IMR-90 (cell line): ENCODE measurements around the gene TFPI. TPM values are rescaled to one million over a fixed set of nuclear protein-coding genes. Genes with fewer than 3 reads are reported as not detected.

Experiments used
- ATAC-seq: fragments of 200-7000 bp; cut with Tn5 transposase; 2 replicates; pipeline ENCODE4 v1.9.1; 2020; ENCODE audit warnings: low read depth, mild to moderate bottlenecking, moderate library complexity
- BruUV-seq: library from RNA; stranded (reverse); fragments of 400-500 nt; replicated peaks from 2 replicates; lab custom pipeline; 2021; lab: Mats Ljungman, UMichigan
- CTCF ChIA-PET: fragments of 300-600 bp; formaldehyde crosslinking; extraction: SDS; loops from one replicate; lab custom pipeline; 2021; ENCODE audit warnings: antibody characterized with exemption; lab: Yijun Ruan, JAX
- POLR2A ChIA-PET: fragments of 300-600 bp; sonication (Branson Sonifier 250); formaldehyde crosslinking; loops from one replicate; lab custom pipeline; 2022; ENCODE audit warnings: antibody characterized with exemption; ENCODE audit not compliant: unreplicated experiment; lab: Charles Lee
- DNase-seq: peaks from one replicate; pipeline ENCODE4 v3.0.0; 2013
- H2AFZ ChIP-seq: replicated peaks from 2 replicates; pipeline ENCODE3; 2013; ENCODE audit warnings: low read length, mild to moderate bottlenecking; ENCODE audit not compliant: poor library complexity
- H2AK5ac ChIP-seq: 2 replicates; pipeline ENCODE4 v1.6.1; 2013; ENCODE audit warnings: low read depth, low read length, inconsistent platforms
- H2AK9ac ChIP-seq: replicated peaks from 2 replicates; pipeline ENCODE3; 2013; ENCODE audit warnings: mild to moderate bottlenecking, low read depth, low read length, moderate library complexity; ENCODE audit not compliant: poor library complexity
- H2BK120ac ChIP-seq: 2 replicates; pipeline ENCODE4 v1.6.1; 2013; ENCODE audit warnings: low read depth, low read length, inconsistent platforms
- H2BK15ac ChIP-seq: 3 replicates; pipeline ENCODE4 v1.6.1; 2013; ENCODE audit warnings: low read depth, low read length, inconsistent platforms
- H2BK20ac ChIP-seq: 2 replicates; pipeline ENCODE4 v1.6.1; 2013; ENCODE audit warnings: low read depth, mild to moderate bottlenecking, inconsistent platforms, low read length, moderate library complexity
- H2BK5ac ChIP-seq: 2 replicates; pipeline ENCODE4 v1.6.1; 2013; ENCODE audit warnings: mild to moderate bottlenecking, low read depth, low read length, inconsistent platforms; ENCODE audit not compliant: poor library complexity, severe bottlenecking
- H3K14ac ChIP-seq: replicated peaks from 2 replicates; pipeline ENCODE4 v1.6.1; 2013; ENCODE audit warnings: low read depth, low read length, inconsistent platforms
- H3K18ac ChIP-seq: 2 replicates; pipeline ENCODE4 v1.6.1; 2013; ENCODE audit warnings: low read depth, low read length, control low read depth
- H3K23ac ChIP-seq: 2 replicates; pipeline ENCODE4 v1.6.1; 2013; ENCODE audit warnings: low read depth, low read length, inconsistent platforms
- H3K27ac ChIP-seq: 2 replicates; pipeline ENCODE4 v1.5.1; 2013; ENCODE audit warnings: mild to moderate bottlenecking, control low read depth, low read length; ENCODE audit not compliant: insufficient read depth
- H3K27me3 ChIP-seq: 2 replicates; pipeline ENCODE4 v1.6.1; 2013; ENCODE audit warnings: low read length; ENCODE audit not compliant: control insufficient read depth, insufficient read depth
- H3K36me3 ChIP-seq: 2 replicates; pipeline ENCODE4 v1.6.1; 2013; ENCODE audit warnings: low read length, mixed read lengths; ENCODE audit not compliant: control insufficient read depth, insufficient read depth
- H3K4ac ChIP-seq: 2 replicates; pipeline ENCODE4 v1.6.1; 2013; ENCODE audit warnings: low read depth, low read length, inconsistent platforms
- H3K4me1 ChIP-seq: 2 replicates; pipeline ENCODE4 v1.6.1; 2013; ENCODE audit warnings: low read length, mixed read lengths; ENCODE audit not compliant: control insufficient read depth, insufficient read depth
- H3K4me2 ChIP-seq: 2 replicates; pipeline ENCODE4 v1.6.1; 2013; ENCODE audit warnings: low read depth, mild to moderate bottlenecking, control low read depth, low read length, moderate library complexity
- H3K4me3 ChIP-seq: 2 replicates; pipeline ENCODE4 v1.5.1; 2013; ENCODE audit warnings: low read depth, mild to moderate bottlenecking, control low read depth, low read length, moderate library complexity; ENCODE audit not compliant: insufficient read depth
- H3K56ac ChIP-seq: 2 replicates; pipeline ENCODE4 v1.6.1; 2013; ENCODE audit warnings: low read length, inconsistent platforms; ENCODE audit not compliant: insufficient read depth; ENCODE audit errors: extremely low read depth
- H3K79me1 ChIP-seq, 2 experiments: 2 replicates each; pipeline ENCODE4 v1.6.1; 2013; ENCODE audit warnings: low read length in 2 of 2, inconsistent platforms in 1 of 2, low read depth in 1 of 2
- H3K9ac ChIP-seq: 2 replicates; pipeline ENCODE4 v1.6.1; 2013; ENCODE audit warnings: low read depth, low read length, control low read depth
- H3K9me1 ChIP-seq: 2 replicates; pipeline ENCODE4 v1.6.1; 2013; ENCODE audit warnings: low read length, inconsistent platforms; ENCODE audit not compliant: insufficient read depth
- H3K9me3 ChIP-seq: 2 replicates; pipeline ENCODE4 v1.6.1; 2013; ENCODE audit warnings: low read length; ENCODE audit not compliant: control insufficient read depth, insufficient read depth
- H4K20me1 ChIP-seq: 2 replicates; pipeline ENCODE4 v1.6.1; 2013; ENCODE audit warnings: low read length, inconsistent platforms; ENCODE audit not compliant: insufficient read depth
- H4K5ac ChIP-seq: 2 replicates; pipeline ENCODE4 v1.6.1; 2013; ENCODE audit warnings: mild to moderate bottlenecking, low read depth, low read length, control low read depth
- H4K8ac ChIP-seq, 2 experiments: 2 replicates each; pipeline ENCODE4 v1.6.1; 2013; ENCODE audit warnings: low read depth in 2 of 2, low read length in 2 of 2, control low read depth in 1 of 2, inconsistent platforms in 1 of 2
- H4K91ac ChIP-seq: 2 replicates; pipeline ENCODE4 v1.6.1; 2013; ENCODE audit warnings: low read depth, low read length, inconsistent platforms; ENCODE audit not compliant: insufficient read depth
- BHLHE40 ChIP-seq: fragments of 150-350 bp; IDR thresholded peaks from 2 replicates; pipeline ENCODE4 v1.6.1; 2016; ENCODE audit warnings: mild to moderate bottlenecking, low read depth, low read length
- CEBPB ChIP-seq: IDR thresholded peaks from 2 replicates; pipeline ENCODE4 v1.6.1; 2012; ENCODE audit warnings: low read depth, low read length, improper control_type of control experiment
- CHD1 ChIP-seq: IDR thresholded peaks from 2 replicates; pipeline ENCODE4 v1.6.1; 2012; ENCODE audit warnings: low read depth, low read length, improper control_type of control experiment
- FOS ChIP-seq: fragments of 150-350 bp; IDR thresholded peaks from 2 replicates; pipeline ENCODE4 v1.6.1; 2016; ENCODE audit warnings: low read depth, low read length
- MAFK ChIP-seq: IDR thresholded peaks from 2 replicates; pipeline ENCODE4 v1.6.1; 2012; ENCODE audit warnings: low read depth, low read length, improper control_type of control experiment
- MAZ ChIP-seq: IDR thresholded peaks from 2 replicates; pipeline ENCODE4 v1.6.1; 2012; ENCODE audit warnings: low read depth, mild to moderate bottlenecking, low read length, improper control_type of control experiment, moderate library complexity, borderline replicate concordance
- MXI1 ChIP-seq: IDR thresholded peaks from 2 replicates; pipeline ENCODE4 v1.6.1; 2012; ENCODE audit warnings: low read depth, mild to moderate bottlenecking, low read length, moderate library complexity, borderline replicate concordance
- NFE2L2 ChIP-seq: fragments of 150-350 bp; IDR thresholded peaks from 2 replicates; pipeline ENCODE4 v1.6.1; 2016; ENCODE audit warnings: low read depth, mild to moderate bottlenecking, low read length
- POLR2A ChIP-seq: IDR thresholded peaks from 2 replicates; pipeline ENCODE4 v1.6.1; 2012; ENCODE audit warnings: mild to moderate bottlenecking, low read depth, low read length
- RAD21 ChIP-seq: IDR thresholded peaks from 2 replicates; pipeline ENCODE4 v1.6.1; 2012; ENCODE audit warnings: low read length, improper control_type of control experiment
- RCOR1 ChIP-seq: IDR thresholded peaks from 2 replicates; pipeline ENCODE4 v1.6.1; 2012; ENCODE audit warnings: mild to moderate bottlenecking, low read length, improper control_type of control experiment; ENCODE audit not compliant: insufficient replicate concordance
- RFX5 ChIP-seq: IDR thresholded peaks from 2 replicates; pipeline ENCODE4 v1.8.0; 2012; ENCODE audit warnings: low read depth, mild to moderate bottlenecking, low read length, moderate library complexity
- SMC3 ChIP-seq: fragments of 150-350 bp; IDR thresholded peaks from 2 replicates; pipeline ENCODE4 v1.6.1; 2016; ENCODE audit warnings: low read depth, mild to moderate bottlenecking, antibody characterized with exemption, low read length, moderate library complexity
- WGBS, 2 experiments: methylation state at CpG; one replicate each; pipeline versions ENCODE4 v1.1.5 to v1.1.7; 2013; ENCODE audit warnings: missing lambda C conversion rate in 2 of 2; ENCODE audit not compliant: insufficient read length in 1 of 2; ENCODE audit errors: extremely low coverage in 2 of 2; 5-methylcytosine and 5-hydroxymethylcytosine counted together
- dilution Hi-C: fragments of 300-500 bp; cut with HindIII; formaldehyde crosslinking; loops from one replicate; pipeline ENCODE4 v1.14.3; 2018; ENCODE audit warnings: low sequenced_read_pairs; ENCODE audit not compliant: unreplicated experiment
- in situ Hi-C: fragments of 300-500 bp; cut with MboI; formaldehyde crosslinking; loops from 3 replicates; pipeline ENCODE4 v1.14.3; 2019; ENCODE audit warnings: low sequenced_read_pairs, inconsistent platforms, mixed read lengths
- intact Hi-C: fragments of 100-400 bp; cut with micrococcal nuclease; formaldehyde crosslinking; loops from 2 replicates; pipeline ENCODE4 v1.10.0; 2022
- polyA plus RNA-seq, 3 experiments: library from polyadenylated mRNA; depleted of rRNA; stranded (reverse); fragments of >200 nt; gene quantifications; 2 replicates each; pipeline ENCODE4 v1.2.3, GENCODE V29; 2012; ENCODE audit warnings: low replicate concordance in 1 of 3
- total RNA-seq: library from RNA; depleted of rRNA; stranded (reverse); fragments of >200 nt; gene quantifications from 2 replicates; pipeline ENCODE4 v1.2.3, GENCODE V29; 2012
- TF ChIP-seq, protein P1 (sequence below): conservative IDR thresholded peaks from 2 replicates; pipeline ENCODE4 v1.5.1; 2012; ENCODE audit warnings: mild to moderate bottlenecking, low read depth, low read length, improper control_type of control experiment
- TF ChIP-seq, protein P2 (sequence below): fragments of 150-350 bp; IDR thresholded peaks from 2 replicates; pipeline ENCODE4 v1.6.1; 2017; ENCODE audit warnings: mild to moderate bottlenecking, antibody characterized with exemption, low read length, low read depth
- TF ChIP-seq, protein P3 (sequence below): fragments of 150-350 bp; IDR thresholded peaks from 2 replicates; pipeline ENCODE4 v1.6.1; 2016; ENCODE audit warnings: low read depth, mild to moderate bottlenecking, low read length, moderate library complexity, borderline replicate concordance

Gene TFPI
- total and polyA plus RNA-seq, 2 of the 4 experiments (the other 2 are of a cell fraction) = 33.9 to 83.0 TPM

DNA sequence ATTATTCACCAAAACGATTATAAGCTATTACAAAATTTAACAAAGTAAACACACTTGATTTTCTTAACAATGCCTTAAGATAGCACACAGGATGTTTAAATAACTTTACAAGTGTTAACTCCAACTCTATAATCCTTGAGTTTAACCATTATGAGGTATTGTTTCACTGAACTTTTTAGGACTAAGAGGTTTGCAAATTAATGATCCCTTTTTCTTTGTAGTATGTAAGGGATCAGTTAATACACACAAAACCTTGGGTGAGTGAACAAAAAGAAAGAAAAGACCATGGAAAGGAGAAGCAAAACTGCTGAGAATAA is 21.5 kb upstream of the TFPI start:
- no peaks in the 10 kb centered on the region for H4K20me1 ChIP-seq
- H2BK5ac ChIP-seq = peak overlapping the region; percentile 96
- intact Hi-C loops (loop anchor here (1.0 to 2.0 kb wide), 2 partner anchors 29 to 75 kb away; no protein-coding TSS in a partner anchor), dilution Hi-C loops (no loop called here), in situ Hi-C loops (loop anchor here (5.0 kb wide), 1 partner anchor 73 kb away; no protein-coding TSS in a partner anchor)
- H3K9ac ChIP-seq = peak overlapping the region; percentile 66; the same call in 1 of the 2 replicates
- CTCF ChIA-PET = interaction anchor here (1.2 to 2.5 kb wide), 3 partner anchors 29 to 76 kb away, joined by 3 to 19 read pairs (median 11); no protein-coding TSS in a partner anchor
- TF ChIP-seq, protein P1, sequence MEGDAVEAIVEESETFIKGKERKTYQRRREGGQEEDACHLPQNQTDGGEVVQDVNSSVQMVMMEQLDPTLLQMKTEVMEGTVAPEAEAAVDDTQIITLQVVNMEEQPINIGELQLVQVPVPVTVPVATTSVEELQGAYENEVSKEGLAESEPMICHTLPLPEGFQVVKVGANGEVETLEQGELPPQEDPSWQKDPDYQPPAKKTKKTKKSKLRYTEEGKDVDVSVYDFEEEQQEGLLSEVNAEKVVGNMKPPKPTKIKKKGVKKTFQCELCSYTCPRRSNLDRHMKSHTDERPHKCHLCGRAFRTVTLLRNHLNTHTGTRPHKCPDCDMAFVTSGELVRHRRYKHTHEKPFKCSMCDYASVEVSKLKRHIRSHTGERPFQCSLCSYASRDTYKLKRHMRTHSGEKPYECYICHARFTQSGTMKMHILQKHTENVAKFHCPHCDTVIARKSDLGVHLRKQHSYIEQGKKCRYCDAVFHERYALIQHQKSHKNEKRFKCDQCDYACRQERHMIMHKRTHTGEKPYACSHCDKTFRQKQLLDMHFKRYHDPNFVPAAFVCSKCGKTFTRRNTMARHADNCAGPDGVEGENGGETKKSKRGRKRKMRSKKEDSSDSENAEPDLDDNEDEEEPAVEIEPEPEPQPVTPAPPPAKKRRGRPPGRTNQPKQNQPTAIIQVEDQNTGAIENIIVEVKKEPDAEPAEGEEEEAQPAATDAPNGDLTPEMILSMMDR = no peak
- TF ChIP-seq, protein P2, sequence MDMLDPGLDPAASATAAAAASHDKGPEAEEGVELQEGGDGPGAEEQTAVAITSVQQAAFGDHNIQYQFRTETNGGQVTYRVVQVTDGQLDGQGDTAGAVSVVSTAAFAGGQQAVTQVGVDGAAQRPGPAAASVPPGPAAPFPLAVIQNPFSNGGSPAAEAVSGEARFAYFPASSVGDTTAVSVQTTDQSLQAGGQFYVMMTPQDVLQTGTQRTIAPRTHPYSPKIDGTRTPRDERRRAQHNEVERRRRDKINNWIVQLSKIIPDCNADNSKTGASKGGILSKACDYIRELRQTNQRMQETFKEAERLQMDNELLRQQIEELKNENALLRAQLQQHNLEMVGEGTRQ = no peak
- TF ChIP-seq BHLHE40 = no peak
- TF ChIP-seq RFX5 = no peak
- TF ChIP-seq POLR2A = no peak
- TF ChIP-seq, protein P3, sequence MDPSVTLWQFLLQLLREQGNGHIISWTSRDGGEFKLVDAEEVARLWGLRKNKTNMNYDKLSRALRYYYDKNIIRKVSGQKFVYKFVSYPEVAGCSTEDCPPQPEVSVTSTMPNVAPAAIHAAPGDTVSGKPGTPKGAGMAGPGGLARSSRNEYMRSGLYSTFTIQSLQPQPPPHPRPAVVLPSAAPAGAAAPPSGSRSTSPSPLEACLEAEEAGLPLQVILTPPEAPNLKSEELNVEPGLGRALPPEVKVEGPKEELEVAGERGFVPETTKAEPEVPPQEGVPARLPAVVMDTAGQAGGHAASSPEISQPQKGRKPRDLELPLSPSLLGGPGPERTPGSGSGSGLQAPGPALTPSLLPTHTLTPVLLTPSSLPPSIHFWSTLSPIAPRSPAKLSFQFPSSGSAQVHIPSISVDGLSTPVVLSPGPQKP = no peak
- TF ChIP-seq RAD21 = no peak
- TF ChIP-seq MAZ = no peak
- no peak for TF ChIP-seq RCOR1
- TF ChIP-seq SMC3 = no peak
- no peak for TF ChIP-seq CEBPB
- no peak for TF ChIP-seq MAFK
- no peak for TF ChIP-seq FOS
- TF ChIP-seq NFE2L2 = no peak
- no peak for TF ChIP-seq CHD1
- no peak for TF ChIP-seq MXI1
- peaks cover 2% of the 10 kb centered on the region; the same call in 1 of the 2 replicates for H3K9me3 ChIP-seq
- ATAC-seq = no peak
- H2BK15ac ChIP-seq = peak overlapping the region; percentile 80; the same call in 2 of the 3 replicates
- peak overlapping the region; percentile 93 for H3K4me2 ChIP-seq
- H2AFZ ChIP-seq = no peak overlapping the region
- WGBS, 2 experiments = no CpG with 5 or more reads among the region's 1 CpG
- H3K27ac ChIP-seq = peak overlapping the region; percentile 70
- H3K4ac ChIP-seq = peak overlapping the region; percentile 62; the same call in 1 of the 2 replicates
- peaks cover 6% of the 10 kb centered on the region for H3K9me1 ChIP-seq
- no peaks in the 10 kb centered on the region for H3K27me3 ChIP-seq
- peak overlapping the region; percentile 45 to 78; a peak in 2 of 4 replicates for H4K8ac ChIP-seq
- no peaks in the 10 kb centered on the region for H3K36me3 ChIP-seq
- H4K91ac ChIP-seq = peak overlapping the region; percentile 24; the same call in 1 of the 2 replicates
- peak overlapping the region; percentile 58 for H2BK20ac ChIP-seq
- no peak overlapping the region for H2AK5ac ChIP-seq
- peak overlapping the region; percentile 73 for H2BK120ac ChIP-seq
- peak overlapping the region; percentile 99 for H3K18ac ChIP-seq
- no peak for DNase-seq
- no peak overlapping the region for H2AK9ac ChIP-seq
- H4K5ac ChIP-seq = peak overlapping the region; percentile 89; the same call in 1 of the 2 replicates
- no peaks in the 10 kb centered on the region; a peak in 1 of 4 replicates for H3K79me1 ChIP-seq
- POLR2A ChIA-PET = no interaction called here
- H3K23ac ChIP-seq = peak overlapping the region; percentile 87; the same call in 1 of the 2 replicates
- H3K14ac ChIP-seq = peak overlapping the region; percentile 71
- H3K56ac ChIP-seq = peak overlapping the region; percentile 60; the same call in 1 of the 2 replicates
- H3K4me1 ChIP-seq = peaks cover 8% of the 10 kb centered on the region
- H3K4me3 ChIP-seq = no peak overlapping the region
- no TSS peak for BruUV-seq
